ENCODE results near the gene SPC24. TPM values are rescaled to one million over a fixed set of nuclear protein-coding genes. Genes with fewer than 3 reads are reported as not detected.
A peak's percentile ranks its signal among the peaks of the same experiment; 100 is the strongest.
"Not testable (repeated sequence)": the region's sequence is repeated elsewhere in the genome, so short reads cannot be mapped to it uniquely, and the experiment has no call there.

SPC24 gene
- total and polyA plus RNA-seq, 3 donors from 2014 or later, result 5.4 to 7.4 (median 7.1) TPM

DNA sequence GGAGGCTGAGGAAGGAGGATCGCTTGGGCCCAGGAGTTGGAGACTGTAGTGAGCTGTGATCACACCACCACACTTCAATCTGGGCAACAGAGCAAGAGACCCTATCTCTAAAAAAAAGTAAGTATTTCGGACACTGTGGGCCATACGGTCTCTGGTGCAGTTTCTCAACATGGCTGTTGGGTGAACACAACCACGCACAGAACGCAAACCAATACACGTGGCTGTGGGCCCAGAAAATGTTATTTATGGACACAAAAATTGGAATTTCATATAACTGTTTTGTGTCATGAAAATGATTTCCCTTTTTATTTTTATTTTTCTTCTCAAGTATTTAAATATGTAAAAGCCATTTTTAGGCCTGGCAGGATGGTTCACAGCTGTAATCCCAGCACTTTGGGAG, 46.8 kb downstream of the SPC24 start:
- TF ChIP-seq, protein P1, sequence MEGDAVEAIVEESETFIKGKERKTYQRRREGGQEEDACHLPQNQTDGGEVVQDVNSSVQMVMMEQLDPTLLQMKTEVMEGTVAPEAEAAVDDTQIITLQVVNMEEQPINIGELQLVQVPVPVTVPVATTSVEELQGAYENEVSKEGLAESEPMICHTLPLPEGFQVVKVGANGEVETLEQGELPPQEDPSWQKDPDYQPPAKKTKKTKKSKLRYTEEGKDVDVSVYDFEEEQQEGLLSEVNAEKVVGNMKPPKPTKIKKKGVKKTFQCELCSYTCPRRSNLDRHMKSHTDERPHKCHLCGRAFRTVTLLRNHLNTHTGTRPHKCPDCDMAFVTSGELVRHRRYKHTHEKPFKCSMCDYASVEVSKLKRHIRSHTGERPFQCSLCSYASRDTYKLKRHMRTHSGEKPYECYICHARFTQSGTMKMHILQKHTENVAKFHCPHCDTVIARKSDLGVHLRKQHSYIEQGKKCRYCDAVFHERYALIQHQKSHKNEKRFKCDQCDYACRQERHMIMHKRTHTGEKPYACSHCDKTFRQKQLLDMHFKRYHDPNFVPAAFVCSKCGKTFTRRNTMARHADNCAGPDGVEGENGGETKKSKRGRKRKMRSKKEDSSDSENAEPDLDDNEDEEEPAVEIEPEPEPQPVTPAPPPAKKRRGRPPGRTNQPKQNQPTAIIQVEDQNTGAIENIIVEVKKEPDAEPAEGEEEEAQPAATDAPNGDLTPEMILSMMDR (IDR thresholded peaks at IDR 0.05), result no peak
- TF ChIP-seq POLR2A (IDR thresholded peaks at IDR 0.05), result no peak
- H3K27me3 ChIP-seq, result no peaks in the 10 kb centered on the region
- no peak overlapping the region for H3K27ac ChIP-seq
- no peak overlapping the region for H3K4me3 ChIP-seq
- intact Hi-C loops (cut with DNase I; ENCODE audit: low total_unique reads), result no loop called here
- WGBS, 2 donors, result 87 to 93% methylated on average over 6 of the region's 6 CpGs
- H3K4me1 ChIP-seq, result no peaks in the 10 kb centered on the region
- no peaks in the 10 kb centered on the region for H3K36me3 ChIP-seq (ENCODE audit: low read depth, missing control alignments)
- no peaks in the 10 kb centered on the region for H3K9me3 ChIP-seq
- DNase-seq, result no peak

DNA sequence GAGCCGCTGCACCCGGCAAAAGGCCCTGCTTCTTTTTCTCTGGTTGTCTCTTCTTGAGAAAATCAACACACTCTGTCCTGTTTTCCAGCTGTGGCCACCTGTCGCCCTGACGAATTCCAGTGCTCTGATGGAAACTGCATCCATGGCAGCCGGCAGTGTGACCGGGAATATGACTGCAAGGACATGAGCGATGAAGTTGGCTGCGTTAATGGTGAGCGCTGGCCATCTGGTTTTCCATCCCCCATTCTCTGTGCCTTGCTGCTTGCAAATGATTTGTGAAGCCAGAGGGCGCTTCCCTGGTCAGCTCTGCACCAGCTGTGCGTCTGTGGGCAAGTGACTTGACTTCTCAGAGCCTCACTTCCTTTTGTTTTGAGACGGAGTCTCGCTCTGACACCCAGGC, 49.1 kb downstream of the SPC24 start:
- Histone ChIP-seq H3K4me3 (no peak overlapping the region), H3K36me3 (ENCODE audit: low read depth, missing control alignments) (no peaks in the 10 kb centered on the region), H3K9me3 (no peaks in the 10 kb centered on the region), H3K27ac (no peak overlapping the region), H3K27me3 (no peaks in the 10 kb centered on the region), H3K4me1 (no peaks in the 10 kb centered on the region)
- TF ChIP-seq, protein P1 (IDR thresholded peaks at IDR 0.05), result no peak
- TF ChIP-seq POLR2A (IDR thresholded peaks at IDR 0.05), result no peak
- DNase-seq, result no peak
- intact Hi-C loops (cut with DNase I; ENCODE audit: low total_unique reads), result no loop called here
- WGBS, 2 donors, result 75 to 81% methylated on average over 13 of the region's 13 CpGs

DNA sequence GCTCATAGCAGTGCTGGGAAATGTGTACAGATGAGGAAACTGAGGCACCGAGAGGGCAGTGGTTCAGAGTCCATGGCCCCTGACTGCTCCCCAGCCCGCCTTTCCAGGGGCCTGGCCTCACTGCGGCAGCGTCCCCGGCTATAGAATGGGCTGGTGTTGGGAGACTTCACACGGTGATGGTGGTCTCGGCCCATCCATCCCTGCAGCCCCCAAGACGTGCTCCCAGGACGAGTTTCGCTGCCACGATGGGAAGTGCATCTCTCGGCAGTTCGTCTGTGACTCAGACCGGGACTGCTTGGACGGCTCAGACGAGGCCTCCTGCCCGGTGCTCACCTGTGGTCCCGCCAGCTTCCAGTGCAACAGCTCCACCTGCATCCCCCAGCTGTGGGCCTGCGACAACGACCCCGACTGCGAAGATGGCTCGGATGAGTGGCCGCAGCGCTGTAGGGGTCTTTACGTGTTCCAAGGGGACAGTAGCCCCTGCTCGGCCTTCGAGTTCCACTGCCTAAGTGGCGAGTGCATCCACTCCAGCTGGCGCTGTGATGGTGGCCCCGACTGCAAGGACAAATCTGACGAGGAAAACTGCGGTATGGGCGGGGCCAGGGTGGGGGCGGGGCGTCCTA, 50.5 kb downstream of the SPC24 start:
- Histone ChIP-seq H3K4me1 (no peaks in the 10 kb centered on the region), H3K9me3 (no peaks in the 10 kb centered on the region), H3K27ac (no peak overlapping the region), H3K4me3 (no peak overlapping the region), H3K27me3 (no peaks in the 10 kb centered on the region), H3K36me3 (ENCODE audit: low read depth, missing control alignments) (no peaks in the 10 kb centered on the region)
- DNase-seq, result no peak
- TF ChIP-seq, protein P1 (IDR thresholded peaks at IDR 0.05), result no peak
- TF ChIP-seq POLR2A (IDR thresholded peaks at IDR 0.05), result no peak
- 75 to 90% methylated on average over 34 to 36 of the region's 36 CpGs for WGBS, 2 donors
- intact Hi-C loops (cut with DNase I; ENCODE audit: low total_unique reads), result no loop called here

DNA sequence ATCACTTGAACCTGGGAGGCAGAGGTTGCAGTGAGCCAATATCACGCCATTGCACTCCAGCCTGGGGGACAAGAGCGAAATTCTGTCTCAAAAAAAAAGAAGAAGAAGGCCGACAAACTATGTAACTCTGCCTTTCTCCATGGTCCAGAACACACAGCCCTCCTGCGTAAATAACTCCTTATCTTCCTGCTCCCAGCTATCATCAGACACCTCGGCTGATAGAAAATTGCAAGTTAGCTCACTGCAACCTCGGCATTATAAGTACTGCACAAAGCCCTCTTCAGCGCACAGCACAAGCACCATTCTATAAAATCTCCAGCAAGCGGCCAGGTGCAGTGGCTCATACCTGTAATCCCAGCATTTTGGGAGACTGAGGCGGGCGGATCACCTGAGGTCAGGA, 51.9 kb downstream of the SPC24 start:
- DNase-seq; H3K9me3 ChIP-seq; intact Hi-C loops (cut with DNase I; ENCODE audit: low total_unique reads); H3K36me3 ChIP-seq (ENCODE audit: low read depth, missing control alignments); H3K4me1 ChIP-seq; H3K4me3 ChIP-seq; H3K27me3 ChIP-seq: not testable (repeated sequence)
- peak overlapping the region in 1 of 2 donors; percentile 17 for H3K27ac ChIP-seq
- WGBS, 2 donors, result 81 to 82% methylated on average over 10 of the region's 10 CpGs

DNA sequence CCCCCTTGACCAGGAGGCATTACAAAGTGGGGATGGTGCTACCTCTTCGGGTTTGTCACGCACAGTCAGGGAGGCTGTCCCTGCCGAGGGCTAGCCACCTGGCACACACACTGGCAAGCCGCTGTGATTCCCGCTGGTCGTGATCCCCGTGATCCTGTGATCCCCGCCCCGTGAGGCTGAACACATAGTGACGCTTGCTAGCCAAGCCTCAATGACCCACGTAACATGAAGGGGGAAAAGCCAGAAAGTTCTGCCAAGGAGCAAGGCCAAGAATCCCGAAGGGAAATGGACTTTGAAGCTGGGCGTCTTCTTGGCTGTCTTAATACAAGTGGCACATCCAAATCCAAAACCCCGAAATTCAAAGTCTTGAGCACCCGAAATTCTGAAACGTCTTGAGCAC, 52.6 kb downstream of the SPC24 start:
- intact Hi-C loops (cut with DNase I; ENCODE audit: low total_unique reads), result no loop called here
- 59 to 75% methylated on average over 13 to 16 of the region's 16 CpGs for WGBS, 2 donors
- DNase-seq, result no peak

More for the DNA sequence above, 52.6 kb downstream of the SPC24 start:
- H3K27ac ChIP-seq, result peak overlapping the region in 1 of 2 donors; percentile 17
- no peak for TF ChIP-seq POLR2A (IDR thresholded peaks at IDR 0.05)
- TF ChIP-seq, protein P1 (IDR thresholded peaks at IDR 0.05), result no peak
- H3K27me3 ChIP-seq, result no peaks in the 10 kb centered on the region
- H3K4me1 ChIP-seq, result no peaks in the 10 kb centered on the region
- H3K4me3 ChIP-seq, result no peak overlapping the region
- H3K36me3 ChIP-seq (ENCODE audit: low read depth, missing control alignments), result no peaks in the 10 kb centered on the region
- no peaks in the 10 kb centered on the region for H3K9me3 ChIP-seq

Measured in testis (tissue), 3 donors.